ENCODE data around the gene KBTBD2. TPM values are rescaled to one million over a fixed set of nuclear protein-coding genes. Genes with fewer than 3 reads are reported as not detected.
"Not testable (repeated sequence)": the region's sequence is repeated elsewhere in the genome, so short reads cannot be mapped to it uniquely, and the experiment has no call there.

Gene KBTBD2
- total RNA-seq, 1 donor from 2014 or later: 25.3 TPM

- TF ChIP-seq CTCF (IDR thresholded peaks at IDR 0.05; ENCODE audit: borderline replicate concordance): no peak
- H3K27ac ChIP-seq (replicated peaks): no peak overlapping the region
- intact Hi-C loops (cut with micrococcal nuclease): no loop called here
- H3K4me3 ChIP-seq: no peak overlapping the region
- H3K4me1 ChIP-seq: peaks cover 14% of the 10 kb centered on the region
- H3K36me3 ChIP-seq: peaks cover 5% of the 10 kb centered on the region
- no peak for DNase-seq
- no peaks in the 10 kb centered on the region for H3K27me3 ChIP-seq (ENCODE audit: low read depth)
- H3K9me3 ChIP-seq (replicated peaks): no peaks in the 10 kb centered on the region
These were observed 31.5 kb downstream of the KBTBD2 start for GRCh38 chr7:32860090-32860489.

DNA sequence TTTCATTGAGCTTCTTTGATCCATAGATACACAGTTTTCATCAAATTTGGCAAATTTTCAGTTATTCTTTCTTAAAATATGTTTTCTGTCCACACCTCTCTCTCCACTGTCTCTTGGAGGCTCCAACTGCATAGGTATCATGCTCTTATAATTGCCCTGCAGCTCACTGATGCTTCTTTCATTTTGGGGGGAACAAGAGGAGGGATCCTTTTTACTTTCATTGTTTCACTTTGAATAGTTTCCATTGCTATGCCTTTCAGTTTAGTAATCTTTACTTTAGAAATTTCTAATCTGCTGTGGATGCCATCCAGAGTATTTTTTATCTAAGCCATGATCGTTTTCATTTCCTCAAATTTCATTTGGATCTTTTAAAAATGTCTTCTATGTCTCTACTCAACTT, 32.9 kb downstream of the KBTBD2 start:
- H3K4me3 ChIP-seq: no peak overlapping the region
- no peak for TF ChIP-seq CTCF (IDR thresholded peaks at IDR 0.05; ENCODE audit: borderline replicate concordance)
- H3K27ac ChIP-seq (replicated peaks): no peak overlapping the region
- no peak for DNase-seq
- no peaks in the 10 kb centered on the region for H3K9me3 ChIP-seq (replicated peaks)
- H3K27me3 ChIP-seq (ENCODE audit: low read depth): no peaks in the 10 kb centered on the region
- intact Hi-C loops (cut with micrococcal nuclease): no loop called here
- H3K4me1 ChIP-seq: peaks cover 14% of the 10 kb centered on the region
- H3K36me3 ChIP-seq: peaks cover 2% of the 10 kb centered on the region

DNA sequence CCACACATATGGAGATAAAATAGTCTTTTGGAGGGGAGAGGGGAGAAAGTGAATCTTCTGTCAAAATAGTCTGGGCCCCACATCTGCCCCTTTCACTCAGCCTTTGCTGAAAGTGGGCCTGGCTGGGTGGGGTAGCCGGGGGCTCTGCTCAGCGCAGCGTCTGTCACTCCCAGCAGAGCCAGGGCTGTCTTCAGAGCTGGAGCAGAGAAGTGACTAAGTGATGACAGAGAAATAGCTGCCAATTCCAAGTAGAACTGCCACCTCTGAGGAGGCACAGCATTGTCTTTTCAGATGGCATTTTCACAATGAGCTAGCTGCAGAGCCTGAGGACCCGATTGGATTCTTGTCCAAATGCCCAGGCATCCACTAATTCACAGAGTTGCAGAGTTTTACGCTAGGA, 34.5 kb downstream of the KBTBD2 start:
- intact Hi-C loops (cut with micrococcal nuclease); H3K9me3 ChIP-seq (replicated peaks); H3K27me3 ChIP-seq (ENCODE audit: low read depth); H3K36me3 ChIP-seq; DNase-seq; H3K4me3 ChIP-seq: not testable (repeated sequence)
- peak overlapping the region; percentile 19 for H3K27ac ChIP-seq (replicated peaks)
- peaks cover 14% of the 10 kb centered on the region for H3K4me1 ChIP-seq

DNA sequence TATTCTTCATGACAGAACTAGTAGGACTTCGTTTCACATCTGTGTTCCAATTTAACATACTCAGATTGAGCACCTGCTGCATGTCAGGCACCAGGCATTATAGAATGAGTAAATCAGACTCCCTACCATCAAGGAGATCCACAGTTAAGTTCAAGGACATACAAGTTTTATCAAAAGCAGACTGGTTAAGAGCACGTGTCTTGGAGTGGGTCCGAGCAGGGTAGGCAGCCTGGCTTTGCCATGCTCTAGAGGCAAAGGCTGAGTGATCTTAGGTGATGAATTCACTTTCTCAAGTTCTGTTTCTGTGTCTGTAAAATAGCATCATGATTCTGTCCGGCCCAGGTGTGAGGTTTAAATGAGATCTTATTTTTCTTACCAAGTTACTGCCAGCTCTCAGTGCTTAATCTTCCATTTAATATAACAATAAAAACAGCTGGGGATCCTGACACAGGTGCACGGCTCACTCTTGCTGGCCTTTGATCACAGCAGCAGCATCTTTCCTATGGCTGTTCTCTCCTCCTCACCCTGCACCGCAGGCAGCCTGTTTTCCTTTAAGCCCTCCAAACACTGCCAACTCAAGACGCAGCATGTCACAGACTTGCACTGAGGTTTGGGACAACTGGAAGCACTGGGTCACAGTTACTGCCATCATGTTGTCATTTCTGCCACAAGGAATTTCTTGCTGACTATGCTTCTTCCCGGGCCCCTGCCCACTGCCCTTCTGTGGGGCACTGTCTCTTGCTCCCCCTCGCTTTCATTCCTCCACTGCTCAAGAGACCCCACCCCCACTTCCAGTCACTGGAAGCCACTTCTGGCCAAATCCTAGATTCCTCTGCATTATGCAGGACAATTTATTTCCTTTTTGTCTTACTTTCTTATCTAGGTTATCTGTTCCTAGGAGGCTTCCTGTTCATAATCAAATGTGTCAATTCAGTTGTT, 35.5 kb downstream of the KBTBD2 start:
- H3K27me3 ChIP-seq (ENCODE audit: low read depth); H3K36me3 ChIP-seq; intact Hi-C loops (cut with micrococcal nuclease); DNase-seq; H3K9me3 ChIP-seq (replicated peaks); H3K4me3 ChIP-seq: not testable (repeated sequence)
- peak overlapping the region; percentile 22 for H3K27ac ChIP-seq (replicated peaks)
- H3K4me1 ChIP-seq: peaks cover 14% of the 10 kb centered on the region

GRCh38 chr7:32850654-32851053, 40.9 kb downstream of the KBTBD2 start:
- H3K27me3 ChIP-seq (ENCODE audit: low read depth); H3K36me3 ChIP-seq; H3K27ac ChIP-seq (replicated peaks); H3K9me3 ChIP-seq (replicated peaks); H3K4me3 ChIP-seq; DNase-seq; intact Hi-C loops (cut with micrococcal nuclease): not testable (repeated sequence)
- peaks cover 12% of the 10 kb centered on the region for H3K4me1 ChIP-seq

GRCh38 chr7:32848655-32849054, 42.9 kb downstream of the KBTBD2 start:
- H3K4me3 ChIP-seq; H3K36me3 ChIP-seq; DNase-seq; intact Hi-C loops (cut with micrococcal nuclease); H3K27me3 ChIP-seq (ENCODE audit: low read depth); H3K4me1 ChIP-seq; H3K27ac ChIP-seq (replicated peaks); H3K9me3 ChIP-seq (replicated peaks): not testable (repeated sequence)

- no peaks in the 10 kb centered on the region for H3K9me3 ChIP-seq (replicated peaks)
- H3K4me3 ChIP-seq: no peak overlapping the region
- no peak overlapping the region for H3K27ac ChIP-seq (replicated peaks)
- intact Hi-C loops (cut with micrococcal nuclease): no loop called here
- TF ChIP-seq CTCF (IDR thresholded peaks at IDR 0.05; ENCODE audit: borderline replicate concordance): peak; percentile 97
- H3K27me3 ChIP-seq (ENCODE audit: low read depth): no peaks in the 10 kb centered on the region
- peak; percentile 91 for DNase-seq
- no peaks in the 10 kb centered on the region for H3K36me3 ChIP-seq
- peaks cover 9% of the 10 kb centered on the region for H3K4me1 ChIP-seq
These were observed 44.8 kb downstream of the KBTBD2 start for GRCh38 chr7:32846630-32847225.

DNA sequence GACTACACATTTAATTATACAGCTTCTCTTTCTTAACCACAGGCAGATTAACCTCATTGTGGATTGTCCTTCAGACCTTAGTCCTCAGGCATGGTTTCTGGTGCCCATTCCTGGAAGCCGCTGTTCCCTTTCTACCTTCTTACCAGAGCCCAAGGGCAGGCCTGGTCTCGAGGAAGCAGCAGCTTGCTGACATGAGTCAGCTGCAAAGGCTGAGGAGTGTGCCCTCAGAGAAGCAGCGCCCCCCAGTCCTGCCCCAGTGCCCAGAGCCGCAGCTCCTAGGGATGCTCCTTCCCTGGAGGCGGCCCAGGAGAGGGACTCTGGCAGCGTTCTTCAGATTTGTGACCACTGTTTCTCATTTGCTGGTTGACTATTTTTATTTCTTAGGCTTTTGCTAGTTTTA, 46.8 kb downstream of the KBTBD2 start:
- H3K4me3 ChIP-seq; H3K27ac ChIP-seq (replicated peaks); H3K36me3 ChIP-seq; H3K4me1 ChIP-seq; H3K27me3 ChIP-seq (ENCODE audit: low read depth); DNase-seq; H3K9me3 ChIP-seq (replicated peaks); intact Hi-C loops (cut with micrococcal nuclease): not testable (repeated sequence)

DNA sequence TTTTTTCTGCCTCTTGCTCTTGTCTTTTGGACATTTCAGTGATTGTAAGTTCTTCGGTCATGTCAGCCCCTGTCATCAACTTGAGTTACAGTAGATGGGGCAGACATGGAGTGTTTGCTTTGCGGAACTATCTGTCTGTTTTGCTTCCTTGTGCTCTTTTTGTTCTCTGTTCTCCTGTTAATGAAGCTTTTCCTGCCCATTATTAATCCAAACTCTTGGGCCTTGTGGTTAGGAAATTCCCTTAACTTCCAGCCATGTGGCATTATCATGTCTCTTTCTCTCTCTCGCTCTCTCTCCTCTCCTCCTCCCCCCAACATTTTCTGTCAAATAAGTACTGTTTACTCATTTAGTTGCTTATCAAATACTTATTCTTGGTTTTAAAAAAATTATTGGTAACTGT, 47.8 kb downstream of the KBTBD2 start:
- H3K4me3 ChIP-seq; H3K27ac ChIP-seq (replicated peaks); DNase-seq; H3K9me3 ChIP-seq (replicated peaks); H3K36me3 ChIP-seq; H3K4me1 ChIP-seq; intact Hi-C loops (cut with micrococcal nuclease); H3K27me3 ChIP-seq (ENCODE audit: low read depth): not testable (repeated sequence)

DNA sequence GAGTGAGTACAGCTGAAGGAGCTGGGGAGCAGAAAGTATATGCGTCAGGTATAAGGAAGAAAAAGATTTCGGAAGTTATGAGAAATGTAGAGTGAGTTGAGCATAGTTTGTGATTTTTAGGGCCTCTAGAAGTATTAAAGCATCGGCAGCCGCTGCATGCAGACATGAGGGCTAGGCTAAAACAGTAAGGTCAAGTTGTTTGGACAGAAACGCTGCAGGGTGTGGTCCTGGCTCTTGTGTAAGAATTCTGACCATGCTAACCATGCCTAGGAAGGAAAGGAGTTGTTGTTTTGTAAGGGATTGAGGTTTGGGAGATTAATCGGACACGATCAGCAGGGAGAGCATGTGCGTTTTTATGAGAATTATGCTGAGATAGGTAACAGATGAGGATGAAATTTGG, 51.7 kb downstream of the KBTBD2 start:
- DNase-seq; H3K9me3 ChIP-seq (replicated peaks); H3K36me3 ChIP-seq; H3K4me3 ChIP-seq; intact Hi-C loops (cut with micrococcal nuclease); H3K27ac ChIP-seq (replicated peaks); H3K27me3 ChIP-seq (ENCODE audit: low read depth); H3K4me1 ChIP-seq: not testable (repeated sequence)
